HEK293T (cell line): ENCODE results near the gene PIAS1.
"Not testable (repeated sequence)": the region's sequence is repeated elsewhere in the genome, so short reads cannot be mapped to it uniquely, and the experiment has no call there.

Experiments
- BHLHE40 ChIP-seq: fragments of 450-650 bp; IDR thresholded peaks from 2 replicates; pipeline ENCODE4 v1.6.1; 2016; ENCODE audit warnings: mild to moderate bottlenecking, moderate library complexity, borderline replicate concordance
- CTBP1 ChIP-seq: fragments of 450-650 bp; IDR thresholded peaks from 2 replicates; pipeline ENCODE4 v1.6.1; 2016; ENCODE audit warnings: borderline replicate concordance
- ELF4 ChIP-seq: fragments of 450-650 bp; IDR thresholded peaks from 2 replicates; pipeline ENCODE4 v1.6.1; 2017; ENCODE audit warnings: antibody characterized with exemption
- FOXA1 ChIP-seq: fragments of 450-650 bp; IDR thresholded peaks from 2 replicates; pipeline ENCODE4 v1.6.1; 2016; ENCODE audit warnings: mild to moderate bottlenecking
- FOXK2 ChIP-seq: fragments of 450-650 bp; IDR thresholded peaks from 2 replicates; pipeline ENCODE4 v1.6.1; 2016; ENCODE audit warnings: mild to moderate bottlenecking
- FOXM1 ChIP-seq: fragments of 450-650 bp; IDR thresholded peaks from 2 replicates; pipeline ENCODE4 v1.6.1; 2017; ENCODE audit warnings: mild to moderate bottlenecking, borderline replicate concordance
- HDGF ChIP-seq: fragments of 450-650 bp; IDR thresholded peaks from 2 replicates; pipeline ENCODE4 v1.6.1; 2017; ENCODE audit warnings: antibody characterized with exemption, borderline replicate concordance
- NFRKB ChIP-seq: fragments of 450-650 bp; IDR thresholded peaks from 2 replicates; pipeline ENCODE4 v1.6.1; 2016; ENCODE audit warnings: mild to moderate bottlenecking, moderate library complexity
- SP1 ChIP-seq: fragments of 450-650 bp; IDR thresholded peaks from 2 replicates; pipeline ENCODE4 v1.6.1; 2017
- TARDBP ChIP-seq: fragments of 450-650 bp; IDR thresholded peaks from 2 replicates; pipeline ENCODE4 v1.6.1; 2016
- ZNF384 ChIP-seq: fragments of 450-650 bp; IDR thresholded peaks from 2 replicates; pipeline ENCODE4 v1.6.1; 2016

DNA sequence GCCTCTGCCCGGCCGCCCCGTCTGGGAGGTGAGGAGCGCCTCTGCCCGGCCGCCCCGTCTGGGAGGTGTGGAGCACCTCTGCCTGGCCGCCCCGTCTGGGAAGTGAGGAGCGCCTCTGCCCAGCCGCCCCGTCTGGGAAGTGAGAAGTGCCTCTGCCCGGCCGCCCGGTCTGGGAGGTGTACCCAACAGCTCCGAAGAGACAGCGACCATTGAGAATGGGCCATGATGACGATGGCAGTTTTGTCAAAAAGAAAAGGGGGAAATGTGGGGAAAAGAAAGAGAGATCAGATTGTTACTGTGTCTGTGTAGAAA is 168.3 kb downstream of the PIAS1 start:
- not testable (repeated sequence) for TF ChIP-seq SP1, FOXA1, ELF4, FOXK2, TARDBP, BHLHE40, ZNF384, CTBP1, FOXM1, NFRKB, HDGF
